Activated CD8-positive, alpha-beta T cell treated with anti-CD3 and anti-CD28 coated beads for 36 hours (primary cell): ENCODE results near the gene ZNF688. TPM values are rescaled to one million over a fixed set of nuclear protein-coding genes. Genes with fewer than 3 reads are reported as not detected.
"Not testable (repeated sequence)": the region's sequence is repeated elsewhere in the genome, so short reads cannot be mapped to it uniquely, and the experiment has no call there.

Experiments used
- ATAC-seq: fragments of 200-7000 bp; cut with Tn5 transposase; one replicate; pipeline ENCODE4 v1.10.0; 2021; ENCODE audit warnings: mild to moderate bottlenecking, moderate library complexity
- CTCF ChIA-PET: fragments of 350-600 bp; sonication (Branson Sonifier 250); formaldehyde crosslinking; loops from one replicate; lab custom pipeline; 2021; ENCODE audit warnings: antibody characterized with exemption; lab: Charles Lee
- POLR2A ChIA-PET: fragments of 350-600 bp; sonication (Branson Sonifier 250); formaldehyde crosslinking; loops from one replicate; lab custom pipeline; 2021; ENCODE audit warnings: antibody characterized with exemption; lab: Charles Lee
- DNase-seq: peaks from one replicate; pipeline ENCODE4 v3.0.0-alpha.2; 2020
- H3K27ac Mint-ChIP-seq: one replicate; pipeline ENCODE4 v1.8.0; 2021; ENCODE audit warnings: mild to moderate bottlenecking, mixed read lengths
- H3K27me3 Mint-ChIP-seq: one replicate; pipeline ENCODE4 v1.8.0; 2021; ENCODE audit warnings: mixed read lengths
- H3K36me3 Mint-ChIP-seq: one replicate; pipeline ENCODE4 v1.8.0; 2021; ENCODE audit warnings: low read depth, mixed read lengths
- H3K4me1 Mint-ChIP-seq: one replicate; pipeline ENCODE4 v1.8.0; 2021; ENCODE audit warnings: low read depth, mixed read lengths
- H3K4me3 Mint-ChIP-seq: one replicate; pipeline ENCODE4 v1.8.0; 2021; ENCODE audit warnings: mild to moderate bottlenecking, moderate library complexity, mixed read lengths
- H3K9me3 Mint-ChIP-seq: one replicate; pipeline ENCODE4 v1.8.0; 2021; ENCODE audit warnings: mixed read lengths
- CTCF ChIP-seq: fragments of 200-600 bp; IDR thresholded peaks from one replicate; pipeline ENCODE4 v1.8.0; 2022; ENCODE audit warnings: antibody characterized with exemption, mild to moderate bottlenecking
- intact Hi-C: fragments of 100-400 bp; cut with micrococcal nuclease; formaldehyde crosslinking; loops from one replicate; pipeline ENCODE4 v1.10.0; 2022
- total RNA-seq, 2 experiments: library from RNA; stranded (reverse); gene quantifications; one replicate each; pipeline ENCODE4 v1.2.3, GENCODE V29; 2021

Gene ZNF688
- total RNA-seq, 2 experiments from 2014 or later = 4.7 to 5.5 TPM

DNA sequence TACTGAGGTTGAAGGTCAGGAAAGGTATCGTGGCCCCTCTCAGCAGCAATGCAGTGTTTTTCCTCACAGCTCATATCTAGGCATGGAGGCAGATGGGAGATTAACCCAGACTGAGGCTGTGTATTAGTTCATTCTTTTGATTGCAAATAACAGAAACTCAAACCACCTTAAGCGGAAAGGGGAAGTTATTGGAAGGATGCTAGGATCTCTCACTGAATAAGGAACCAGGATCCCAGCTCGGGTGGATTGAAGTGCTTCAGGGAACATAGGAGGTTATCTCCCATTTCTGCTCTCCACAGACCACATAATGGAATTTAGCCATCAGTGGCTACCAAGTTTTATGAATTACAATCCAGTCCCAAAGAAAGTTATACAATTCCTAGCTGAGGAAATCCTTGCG, 30.5 kb upstream of the ZNF688 start:
- H3K4me3 Mint-ChIP-seq = no peak overlapping the region
- H3K36me3 Mint-ChIP-seq = peaks cover 20% of the 10 kb centered on the region
- TF ChIP-seq CTCF = no peak
- no peak overlapping the region for H3K27ac Mint-ChIP-seq
- ChIA-PET POLR2A (interaction anchor here (0.6 to 1.4 kb wide), 4 partner anchors 17 to 172 kb away, joined by 3 to 4 read pairs (median 3); partner anchors contain the start of gene DCTPP1), CTCF (interaction anchor here (1.0 to 6.5 kb wide), 7 partner anchors 14 to 191 kb away, joined by 3 to 39 read pairs (median 4); partner anchors contain the start of genes DCTPP1 and ZNF747)
- no peak for DNase-seq
- ATAC-seq = no peak
- peaks cover 4% of the 10 kb centered on the region for H3K4me1 Mint-ChIP-seq
- H3K27me3 Mint-ChIP-seq = no peaks in the 10 kb centered on the region
- H3K9me3 Mint-ChIP-seq = no peaks in the 10 kb centered on the region
- intact Hi-C loops = no loop called here

DNA sequence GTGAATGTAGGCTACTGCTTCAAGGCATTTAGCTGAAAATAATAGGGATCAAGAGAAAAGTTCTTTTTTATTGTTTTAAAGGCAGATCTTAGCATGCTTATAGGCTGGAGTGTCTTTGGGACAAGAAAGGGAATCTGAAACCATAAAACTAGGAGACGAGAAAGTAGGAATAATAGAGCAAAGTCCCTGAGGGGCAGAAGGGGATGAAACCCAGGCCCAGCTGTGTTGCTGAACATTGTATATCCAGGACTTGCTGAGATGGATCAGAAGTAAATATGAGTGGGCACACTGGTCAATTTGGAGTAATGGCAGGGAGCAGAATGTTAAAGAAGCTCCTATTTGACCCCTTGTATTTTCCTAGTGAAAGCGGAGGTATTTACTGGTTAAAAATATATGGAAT, 29.4 kb upstream of the ZNF688 start:
- H3K4me3 Mint-ChIP-seq = no peak overlapping the region
- CTCF ChIA-PET = interaction anchor here (0.7 to 6.5 kb wide), 6 partner anchors 12 to 191 kb away, joined by 3 to 42 read pairs (median 32); partner anchors contain the start of genes DCTPP1, ZNF747 and ZNF785
- H3K4me1 Mint-ChIP-seq = peaks cover 4% of the 10 kb centered on the region
- H3K27me3 Mint-ChIP-seq = no peaks in the 10 kb centered on the region
- no peaks in the 10 kb centered on the region for H3K9me3 Mint-ChIP-seq
- POLR2A ChIA-PET = interaction anchor here (1.3 to 2.2 kb wide), 4 partner anchors 9 to 127 kb away, joined by 3 to 5 read pairs (median 4); partner anchors contain the start of genes ZNF689 and ZNF785
- intact Hi-C loops = no loop called here
- no peak for TF ChIP-seq CTCF
- no peak for DNase-seq
- no peak overlapping the region for H3K27ac Mint-ChIP-seq
- no peak for ATAC-seq
- peaks cover 15% of the 10 kb centered on the region for H3K36me3 Mint-ChIP-seq

- no peaks in the 10 kb centered on the region for H3K27me3 Mint-ChIP-seq
- ChIA-PET CTCF (interaction anchor here (0.9 to 6.5 kb wide), 9 partner anchors 8 to 190 kb away, joined by 3 to 42 read pairs (median 19); partner anchors contain the start of genes DCTPP1, ZNF688, ZNF747 and ZNF785), POLR2A (interaction anchor here (0.7 to 3.1 kb wide), 5 partner anchors 10 to 142 kb away, joined by 3 to 14 read pairs (median 5); partner anchors contain the start of genes ZNF689, ZNF747 and ZNF785)
- intact Hi-C loops = no loop called here
- H3K27ac Mint-ChIP-seq = no peak overlapping the region
- no peak overlapping the region for H3K4me3 Mint-ChIP-seq
- TF ChIP-seq CTCF = no peak
- peaks cover 11% of the 10 kb centered on the region for H3K36me3 Mint-ChIP-seq
- H3K4me1 Mint-ChIP-seq = peaks cover 4% of the 10 kb centered on the region
- no peaks in the 10 kb centered on the region for H3K9me3 Mint-ChIP-seq
- ATAC-seq (no peak), DNase-seq (no peak)
Measured at GRCh38 chr16:30600215-30600614, 28.7 kb upstream of the ZNF688 start.

- CTCF ChIA-PET = interaction anchor here (1.1 kb wide), 1 partner anchor 21 kb away, joined by 4 read pairs; the partner anchor contains the start of gene ZNF688
- POLR2A ChIA-PET = no interaction called here
Measured at GRCh38 chr16:30592871-30593270, 21.4 kb upstream of the ZNF688 start.

GRCh38 chr16:30590869-30591268, 19.4 kb upstream of the ZNF688 start:
- H3K4me3 Mint-ChIP-seq, DNase-seq, H3K9me3 Mint-ChIP-seq, intact Hi-C loops, H3K27ac Mint-ChIP-seq, POLR2A ChIA-PET, H3K27me3 Mint-ChIP-seq, ATAC-seq: not testable (repeated sequence)
- CTCF ChIA-PET = interaction anchor here (0.7 to 1.9 kb wide), 2 partner anchors 13 to 32 kb away, joined by 3 to 4 read pairs; no protein-coding TSS in a partner anchor
- H3K36me3 Mint-ChIP-seq = peaks cover 20% of the 10 kb centered on the region
- H3K4me1 Mint-ChIP-seq = peaks cover 12% of the 10 kb centered on the region

More at GRCh38 chr16:30592871-30593270, 21.4 kb upstream of the ZNF688 start:
- intact Hi-C loops = no loop called here
- no peaks in the 10 kb centered on the region for H3K27me3 Mint-ChIP-seq
- H3K4me3 Mint-ChIP-seq = no peak overlapping the region
- ATAC-seq = no peak
- peaks cover 5% of the 10 kb centered on the region for H3K36me3 Mint-ChIP-seq
- H3K9me3 Mint-ChIP-seq = no peaks in the 10 kb centered on the region
- DNase-seq = no peak
- H3K4me1 Mint-ChIP-seq = peaks cover under 1% of the 10 kb centered on the region
- no peak overlapping the region for H3K27ac Mint-ChIP-seq
- no peak for TF ChIP-seq CTCF

- intact Hi-C loops, H3K27ac Mint-ChIP-seq, H3K4me3 Mint-ChIP-seq, CTCF ChIA-PET, POLR2A ChIA-PET, H3K9me3 Mint-ChIP-seq, ATAC-seq, DNase-seq, H3K27me3 Mint-ChIP-seq: not testable (repeated sequence)
- Mint-ChIP-seq H3K36me3 (peaks cover 24% of the 10 kb centered on the region), H3K4me1 (peaks cover 15% of the 10 kb centered on the region)
Measured at GRCh38 chr16:30589582-30589981, 18.1 kb upstream of the ZNF688 start.
